Colonic mucosa (tissue), 4 donors: ENCODE measurements around the gene PIK3R1. TPM values are rescaled to one million over a fixed set of nuclear protein-coding genes. Genes with fewer than 3 reads are reported as not detected.
A peak's percentile ranks its signal among the peaks of the same experiment; 100 is the strongest.

Experiments
- DNase-seq: peaks from one replicate; pipeline ENCODE4 v3.0.0-alpha.2; 2020
- H3K27ac ChIP-seq: fragments of 200-600 bp; one replicate; pipeline ENCODE4 v1.8.0; 2021
- H3K27me3 ChIP-seq: fragments of 200-600 bp; one replicate; pipeline ENCODE4 v1.8.0; 2021
- H3K36me3 ChIP-seq: fragments of 200-600 bp; one replicate; pipeline ENCODE4 v1.8.0; 2021
- H3K4me1 ChIP-seq: fragments of 200-600 bp; one replicate; pipeline ENCODE4 v1.8.0; 2021; ENCODE audit warnings: mild to moderate bottlenecking
- H3K4me3 ChIP-seq: fragments of 200-600 bp; one replicate; pipeline ENCODE4 v1.8.0; 2021
- H3K9ac ChIP-seq, 2 donors: one replicate each; pipeline ENCODE4 v1.7.0; 2013; ENCODE audit warnings: control low read depth in 2 of 2, low read depth in 2 of 2, low read length in 2 of 2
- H3K9me3 ChIP-seq: fragments of 200-600 bp; one replicate; pipeline ENCODE4 v1.8.0; 2021
- CTCF ChIP-seq: fragments of 200-600 bp; IDR thresholded peaks from one replicate; pipeline ENCODE4 v1.8.0; 2022; ENCODE audit warnings: antibody characterized with exemption, mild to moderate bottlenecking
- intact Hi-C: fragments of 100-400 bp; cut with DNase I; formaldehyde crosslinking; loops from one replicate; pipeline ENCODE4 v1.14.1; 2022
- total RNA-seq, 2 donors: library from RNA; stranded (reverse); fragmentation: NEBNext Ultra II Directional in 1 of 2; extraction: Animal tissue kit (Norgen Biotek cat#: 25700) in 1 of 2; gene quantifications; one replicate each; pipeline ENCODE4 v1.2.1, GENCODE V29; 2021
- donor health status: healthy.
- donor health status: DM: no; HTN: no; CAD: no.
- donor health status: DM: no; HTN: no; CAD: no.

The PIK3R1 gene
- total RNA-seq, 2 donors from 2014 or later: 42.9 to 58.1 TPM

- peak; percentile 27 for DNase-seq
- TF ChIP-seq CTCF: no peak
- no peaks in the 10 kb centered on the region for H3K9me3 ChIP-seq
- peak overlapping the region; percentile 19 for H3K27ac ChIP-seq
- H3K4me1 ChIP-seq: no peaks in the 10 kb centered on the region
- H3K27me3 ChIP-seq: no peaks in the 10 kb centered on the region
- H3K9ac ChIP-seq: no peak overlapping the region
- H3K36me3 ChIP-seq: no peaks in the 10 kb centered on the region
- intact Hi-C loops: loop anchor here (10.0 kb wide), 2 partner anchors 757 to 1007 kb away; no protein-coding TSS in a partner anchor
- no peak overlapping the region for H3K4me3 ChIP-seq
Measured at GRCh38 chr5:68251804-68252522, 36.4 kb downstream of the PIK3R1 start.

- Histone ChIP-seq H3K9ac (no peak overlapping the region), H3K4me1 (no peaks in the 10 kb centered on the region)
Measured at GRCh38 chr5:68252673-68253623, 37.4 kb downstream of the PIK3R1 start.

GRCh38 chr5:68253624-68254585, 38.3 kb downstream of the PIK3R1 start:
- intact Hi-C loops: loop anchor here (10.0 kb wide), 2 partner anchors 759 to 1009 kb away; no protein-coding TSS in a partner anchor
- Histone ChIP-seq H3K4me1 (no peaks in the 10 kb centered on the region), H3K36me3 (no peaks in the 10 kb centered on the region), H3K27ac (no peak overlapping the region), H3K9me3 (no peaks in the 10 kb centered on the region), H3K27me3 (no peaks in the 10 kb centered on the region), H3K4me3 (no peak overlapping the region), H3K9ac (no peak overlapping the region)
- DNase-seq: no peak
- no peak for TF ChIP-seq CTCF

More at GRCh38 chr5:68252673-68253623, 37.4 kb downstream of the PIK3R1 start:
- H3K27me3 ChIP-seq: no peaks in the 10 kb centered on the region
- no peak overlapping the region for H3K4me3 ChIP-seq
- TF ChIP-seq CTCF: peak; percentile 64
- peak overlapping the region; percentile 19 for H3K27ac ChIP-seq
- H3K36me3 ChIP-seq: no peaks in the 10 kb centered on the region
- H3K9me3 ChIP-seq: no peaks in the 10 kb centered on the region
- intact Hi-C loops: loop anchor here (10.0 kb wide), 2 partner anchors 758 to 1008 kb away; no protein-coding TSS in a partner anchor
- DNase-seq: peak; percentile 58

GRCh38 chr5:68254810-68255209, 39.3 kb downstream of the PIK3R1 start:
- H3K27me3 ChIP-seq: no peaks in the 10 kb centered on the region
- intact Hi-C loops: loop anchor here (10.0 kb wide), 2 partner anchors 760 to 1010 kb away; no protein-coding TSS in a partner anchor
- H3K36me3 ChIP-seq: no peaks in the 10 kb centered on the region
- H3K27ac ChIP-seq: no peak overlapping the region
- no peaks in the 10 kb centered on the region for H3K9me3 ChIP-seq
- H3K4me3 ChIP-seq: no peak overlapping the region
- no peak for TF ChIP-seq CTCF
- no peaks in the 10 kb centered on the region for H3K4me1 ChIP-seq
- DNase-seq: no peak
- no peak overlapping the region for H3K9ac ChIP-seq
